Cardiac muscle cell (in vitro differentiated cells and primary cell): ENCODE data around the gene CCDC174. TPM values are rescaled to one million over a fixed set of nuclear protein-coding genes. Genes with fewer than 3 reads are reported as not detected.
A peak's percentile ranks its signal among the peaks of the same experiment; 100 is the strongest.

Experiments
- DNase-seq, 2 donors: peaks; one replicate each; pipeline versions ENCODE4 v3.0.0 to v3.0.0-alpha.2; 2010 to 2017; ENCODE audit warnings: low read depth in 1 of 2, low spot score in 1 of 2
- H3K27ac ChIP-seq: fragments of 200-600 bp; sonication (generic); 2 replicates; pipeline ENCODE4 v1.5.1; 2016
- H3K27me3 ChIP-seq: fragments of 200-600 bp; sonication (generic); 2 replicates; pipeline ENCODE4 v1.6.0; 2016; ENCODE audit warnings: control low read depth
- H3K36me3 ChIP-seq: fragments of 200-600 bp; sonication (generic); 2 replicates; pipeline ENCODE4 v1.5.1; 2016; ENCODE audit warnings: control low read depth
- H3K4me1 ChIP-seq: fragments of 200-600 bp; sonication (generic); 2 replicates; pipeline ENCODE4 v1.8.1; 2017; ENCODE audit warnings: low read depth, mild to moderate bottlenecking, mixed run types
- H3K4me3 ChIP-seq: fragments of 200-600 bp; sonication (generic); 2 replicates; pipeline ENCODE4 v1.5.1; 2016; ENCODE audit warnings: mild to moderate bottlenecking
- H3K9me3 ChIP-seq: fragments of 200-600 bp; sonication (generic); 2 replicates; pipeline ENCODE4 v1.5.1; 2017; ENCODE audit warnings: low read depth, mild to moderate bottlenecking, control low read depth
- CTCF ChIP-seq: IDR thresholded peaks from 2 replicates; pipeline ENCODE4 v1.5.1; 2012; ENCODE audit warnings: low read depth, mild to moderate bottlenecking, low read length
- polyA plus RNA-seq: library from polyadenylated mRNA; unstranded; fragments of >200 nt; fragmentation: Nextera tagmentation; extraction: Ambion mirVana; gene quantifications from 2 replicates; pipeline ENCODE4 v1.2.1, GENCODE V29; 2016
- total RNA-seq: library from RNA; depleted of rRNA; stranded (reverse); fragments of >200 nt; gene quantifications from 2 replicates; pipeline ENCODE4 v1.2.3, GENCODE V29; 2016

CCDC174 gene
- total and polyA plus RNA-seq, 2 experiments from 2014 or later = 18.6 to 19.2 TPM

GRCh38 chr3:14640157-14640562, 11.4 kb upstream of the CCDC174 start:
- no peaks in the 10 kb centered on the region for H3K36me3 ChIP-seq
- peaks cover 39% of the 10 kb centered on the region for H3K27me3 ChIP-seq
- no peak overlapping the region for H3K4me3 ChIP-seq
- DNase-seq = peak in 1 of 2 donors; percentile 40
- no peaks in the 10 kb centered on the region for H3K9me3 ChIP-seq
- no peak for TF ChIP-seq CTCF
- H3K27ac ChIP-seq = no peak overlapping the region
- H3K4me1 ChIP-seq = no peaks in the 10 kb centered on the region

GRCh38 chr3:14640734-14641133, 10.8 kb upstream of the CCDC174 start:
- H3K9me3 ChIP-seq = no peaks in the 10 kb centered on the region
- no peaks in the 10 kb centered on the region for H3K36me3 ChIP-seq
- DNase-seq = no peak
- H3K4me1 ChIP-seq = no peaks in the 10 kb centered on the region
- no peak overlapping the region for H3K4me3 ChIP-seq
- no peak overlapping the region for H3K27ac ChIP-seq
- TF ChIP-seq CTCF = no peak
- H3K27me3 ChIP-seq = peaks cover 39% of the 10 kb centered on the region

GRCh38 chr3:14641346-14641745, 10.2 kb upstream of the CCDC174 start:
- Histone ChIP-seq H3K36me3 (no peaks in the 10 kb centered on the region), H3K9me3 (no peaks in the 10 kb centered on the region), H3K27ac (no peak overlapping the region), H3K4me3 (no peak overlapping the region), H3K4me1 (no peaks in the 10 kb centered on the region), H3K27me3 (peaks cover 35% of the 10 kb centered on the region)
- no peak for DNase-seq
- TF ChIP-seq CTCF = no peak

- H3K4me3 ChIP-seq = no peak overlapping the region
- H3K27me3 ChIP-seq = peaks cover 17% of the 10 kb centered on the region
- no peaks in the 10 kb centered on the region for H3K9me3 ChIP-seq
- no peaks in the 10 kb centered on the region for H3K36me3 ChIP-seq
- H3K27ac ChIP-seq = no peak overlapping the region
- no peaks in the 10 kb centered on the region for H3K4me1 ChIP-seq
- no peak for DNase-seq
- no peak for TF ChIP-seq CTCF
Measured at GRCh38 chr3:14645453-14645852, 6.1 kb upstream of the CCDC174 start.

GRCh38 chr3:14646131-14646573, 5.4 kb upstream of the CCDC174 start:
- no peak for TF ChIP-seq CTCF
- Histone ChIP-seq H3K27me3 (peaks cover 17% of the 10 kb centered on the region), H3K4me1 (no peaks in the 10 kb centered on the region), H3K36me3 (no peaks in the 10 kb centered on the region), H3K4me3 (no peak overlapping the region), H3K27ac (no peak overlapping the region), H3K9me3 (no peaks in the 10 kb centered on the region)
- DNase-seq = no peak
